Endothelial cell of umbilical vein (primary cell): ENCODE measurements around the gene GTF2E1.

Source experiments
- CTCF ChIP-seq, 2 donors: IDR thresholded peaks; 1 replicate in 1 of 2; 2 replicates in 1 of 2; pipeline ENCODE4 v1.5.1; 2011; ENCODE audit warnings: low read length in 2 of 2, mild to moderate bottlenecking in 2 of 2, moderate library complexity in 2 of 2, control low read depth in 1 of 2, inconsistent platforms in 1 of 2, low read depth in 1 of 2; ENCODE audit not compliant: insufficient read depth in 1 of 2; ENCODE audit errors: extremely low read depth in 1 of 2
- JUN ChIP-seq: IDR thresholded peaks from 2 replicates; pipeline ENCODE4 v1.6.1; 2011; ENCODE audit warnings: borderline replicate concordance, low read depth; ENCODE audit not compliant: insufficient read length, insufficient read depth
- POLR2A ChIP-seq: IDR thresholded peaks from 2 replicates; pipeline ENCODE4 v1.6.1; 2012; ENCODE audit warnings: low read depth, mild to moderate bottlenecking, control low read depth, low read length
- POLR2AphosphoS5 ChIP-seq: IDR thresholded peaks from 2 replicates; pipeline ENCODE4 v1.6.1; 2012; ENCODE audit warnings: low read depth, mild to moderate bottlenecking, control low read depth, low read length, moderate library complexity; ENCODE audit not compliant: insufficient read depth

GRCh38 chr3:120800625-120801024 lies 58.1 kb downstream of the GTF2E1 start:
- no peak for TF ChIP-seq CTCF (IDR thresholded peaks at IDR 0.05; ENCODE audit: extremely low read depth in 1 of 2, insufficient read depth in 1 of 2, low read depth in 1 of 2, low read length in 2 of 2)
- no peak for TF ChIP-seq POLR2AphosphoS5
- TF ChIP-seq POLR2A = no peak
- no peak for TF ChIP-seq JUN
